Nucleus accumbens (tissue), 56 donors: Measurements from ENCODE around the gene CNN1.

Source experiments
- DNase-seq, 56 donors: peaks; one replicate each; lab custom pipeline; 2025; lab: John Stamatoyannopoulos, UW

Gene CNN1

GRCh38 chr19:11538232-11539036, at the start of gene CNN1:
Gene CNN1 (plus strand): TSS chr19:11538851. CDS start chr19:11538928, 77 bp downstream.
- DNase-seq = no peak

GRCh38 chr19:11489378-11489777, 49.3 kb upstream of the CNN1 start:
- no peak for DNase-seq

GRCh38 chr19:11494634-11495285, 43.9 kb upstream of the CNN1 start:
- DNase-seq = no peak

- DNase-seq = no peak
Measured at GRCh38 chr19:11495481-11495880, 43.2 kb upstream of the CNN1 start.

GRCh38 chr19:11495885-11496284, 42.8 kb upstream of the CNN1 start:
- no peak for DNase-seq

- peak in 27 of 56 donors; percentile 8 to 73 (median 17) for DNase-seq
Measured at GRCh38 chr19:11496391-11497163, 42.1 kb upstream of the CNN1 start.

GRCh38 chr19:11499220-11499726, 39.4 kb upstream of the CNN1 start:
- DNase-seq = no peak

- DNase-seq = no peak
Measured at GRCh38 chr19:11499890-11500420, 38.7 kb upstream of the CNN1 start.

GRCh38 chr19:11504502-11505031, 34.1 kb upstream of the CNN1 start:
- no peak for DNase-seq

GRCh38 chr19:11505032-11505503, 33.6 kb upstream of the CNN1 start:
- peak; percentile 56 to 97 (median 90) for DNase-seq

GRCh38 chr19:11505504-11506100, 33.0 kb upstream of the CNN1 start, which contains the start of gene ZNF653:
Gene ZNF653 (minus strand): TSS chr19:11505839. CDS start chr19:11505786, 53 bp downstream.
- DNase-seq = peak in 54 of 56 donors; percentile 55 to 96 (median 87)

GRCh38 chr19:11506101-11506555, 32.5 kb upstream of the CNN1 start:
- peak in 8 of 56 donors; percentile 48 to 70 (median 62) for DNase-seq

- no peak for DNase-seq
Measured at GRCh38 chr19:11506967-11507366, 31.7 kb upstream of the CNN1 start.

- DNase-seq = no peak
Measured at GRCh38 chr19:11507370-11508078, 31.1 kb upstream of the CNN1 start.

GRCh38 chr19:11510444-11510843, 28.2 kb upstream of the CNN1 start:
- DNase-seq = no peak

- no peak for DNase-seq
Measured at GRCh38 chr19:11513946-11514345, 24.7 kb upstream of the CNN1 start.

- no peak for DNase-seq
Measured at GRCh38 chr19:11519138-11519537, 19.5 kb upstream of the CNN1 start.

GRCh38 chr19:11528551-11529341, 9.9 kb upstream of the CNN1 start, which contains the start of gene ECSIT:
Gene ECSIT (minus strand): TSS chr19:11529134. CDS start chr19:11519170, 9,964 bp downstream.
- DNase-seq = peak; percentile 60 to 99 (median 94)
